C4-2B (cell line): Measurements from ENCODE around the gene SYNPO2.

ENCODE experiments used
- H3K27ac ChIP-seq: fragments of 450-650 bp; 2 replicates; pipeline ENCODE4 v1.5.1; 2017
- ZFX ChIP-seq: fragments of 450-650 bp; IDR thresholded peaks from 2 replicates; pipeline ENCODE4 v1.6.1; 2017
- TF ChIP-seq, protein P1 (sequence below): fragments of 450-650 bp; conservative IDR thresholded peaks from 2 replicates; pipeline ENCODE4 v1.5.1; 2017; ENCODE audit warnings: mild to moderate bottlenecking

The SYNPO2 gene

DNA sequence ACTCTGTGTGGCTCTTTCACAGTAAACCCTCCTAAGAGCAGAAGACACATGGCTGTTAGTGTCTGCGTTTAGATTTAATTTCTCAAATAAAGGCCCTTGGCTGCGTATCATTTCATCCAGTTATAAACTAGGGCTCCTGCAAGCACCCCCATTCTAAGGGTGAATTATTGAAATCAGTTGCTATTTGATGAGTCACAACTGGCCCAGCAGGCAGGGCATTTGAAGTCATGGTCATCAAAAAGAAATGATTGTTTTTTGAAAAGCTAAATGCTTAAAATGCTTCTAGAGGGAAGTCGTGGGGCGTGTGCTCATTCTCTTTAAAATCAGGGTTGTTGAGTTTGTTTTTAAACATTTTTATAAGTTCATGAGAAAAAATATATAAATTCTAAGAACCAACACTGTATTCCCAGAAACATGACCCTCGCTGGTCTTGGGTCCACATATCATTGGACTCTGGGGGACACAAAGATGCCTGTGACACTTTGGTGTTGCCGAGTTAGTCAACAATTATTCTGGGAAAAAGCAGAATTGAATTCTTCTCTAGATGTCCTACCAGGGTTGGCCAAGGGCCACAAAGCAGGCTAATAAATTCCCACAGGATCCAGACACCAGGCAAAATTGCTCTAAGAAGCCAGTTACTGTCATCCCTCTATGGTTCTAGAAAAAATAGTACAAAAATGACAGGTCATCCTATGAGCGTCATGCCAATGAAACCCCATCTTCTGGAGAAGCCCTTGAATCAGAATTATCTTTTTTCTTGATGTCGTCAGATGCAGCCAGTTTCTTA is 147.5 kb downstream of the SYNPO2 start:
- no peak overlapping the region for H3K27ac ChIP-seq
- TF ChIP-seq, protein P1, sequence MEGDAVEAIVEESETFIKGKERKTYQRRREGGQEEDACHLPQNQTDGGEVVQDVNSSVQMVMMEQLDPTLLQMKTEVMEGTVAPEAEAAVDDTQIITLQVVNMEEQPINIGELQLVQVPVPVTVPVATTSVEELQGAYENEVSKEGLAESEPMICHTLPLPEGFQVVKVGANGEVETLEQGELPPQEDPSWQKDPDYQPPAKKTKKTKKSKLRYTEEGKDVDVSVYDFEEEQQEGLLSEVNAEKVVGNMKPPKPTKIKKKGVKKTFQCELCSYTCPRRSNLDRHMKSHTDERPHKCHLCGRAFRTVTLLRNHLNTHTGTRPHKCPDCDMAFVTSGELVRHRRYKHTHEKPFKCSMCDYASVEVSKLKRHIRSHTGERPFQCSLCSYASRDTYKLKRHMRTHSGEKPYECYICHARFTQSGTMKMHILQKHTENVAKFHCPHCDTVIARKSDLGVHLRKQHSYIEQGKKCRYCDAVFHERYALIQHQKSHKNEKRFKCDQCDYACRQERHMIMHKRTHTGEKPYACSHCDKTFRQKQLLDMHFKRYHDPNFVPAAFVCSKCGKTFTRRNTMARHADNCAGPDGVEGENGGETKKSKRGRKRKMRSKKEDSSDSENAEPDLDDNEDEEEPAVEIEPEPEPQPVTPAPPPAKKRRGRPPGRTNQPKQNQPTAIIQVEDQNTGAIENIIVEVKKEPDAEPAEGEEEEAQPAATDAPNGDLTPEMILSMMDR: no peak
- TF ChIP-seq ZFX: no peak

DNA sequence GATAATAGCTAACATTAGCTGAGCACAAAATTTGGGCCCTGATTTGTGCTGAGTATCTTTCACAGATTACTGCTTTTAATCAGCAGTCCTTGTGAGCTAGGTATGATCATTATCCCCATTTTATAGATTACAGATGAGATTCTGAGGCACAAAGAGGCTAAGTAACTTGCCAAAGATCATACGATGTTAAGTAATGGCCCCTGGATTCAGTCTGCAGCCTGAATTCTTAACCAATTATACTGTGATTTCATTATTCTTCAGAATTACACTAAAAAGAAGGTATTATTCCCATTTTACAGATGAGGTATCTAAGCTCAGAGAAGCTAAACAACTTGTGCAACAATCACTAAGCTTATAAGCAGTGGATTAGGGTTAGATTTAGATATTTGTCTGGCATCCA is 149.1 kb downstream of the SYNPO2 start:
- no peak overlapping the region for H3K27ac ChIP-seq
- TF ChIP-seq, protein P1: no peak
- no peak for TF ChIP-seq ZFX

DNA sequence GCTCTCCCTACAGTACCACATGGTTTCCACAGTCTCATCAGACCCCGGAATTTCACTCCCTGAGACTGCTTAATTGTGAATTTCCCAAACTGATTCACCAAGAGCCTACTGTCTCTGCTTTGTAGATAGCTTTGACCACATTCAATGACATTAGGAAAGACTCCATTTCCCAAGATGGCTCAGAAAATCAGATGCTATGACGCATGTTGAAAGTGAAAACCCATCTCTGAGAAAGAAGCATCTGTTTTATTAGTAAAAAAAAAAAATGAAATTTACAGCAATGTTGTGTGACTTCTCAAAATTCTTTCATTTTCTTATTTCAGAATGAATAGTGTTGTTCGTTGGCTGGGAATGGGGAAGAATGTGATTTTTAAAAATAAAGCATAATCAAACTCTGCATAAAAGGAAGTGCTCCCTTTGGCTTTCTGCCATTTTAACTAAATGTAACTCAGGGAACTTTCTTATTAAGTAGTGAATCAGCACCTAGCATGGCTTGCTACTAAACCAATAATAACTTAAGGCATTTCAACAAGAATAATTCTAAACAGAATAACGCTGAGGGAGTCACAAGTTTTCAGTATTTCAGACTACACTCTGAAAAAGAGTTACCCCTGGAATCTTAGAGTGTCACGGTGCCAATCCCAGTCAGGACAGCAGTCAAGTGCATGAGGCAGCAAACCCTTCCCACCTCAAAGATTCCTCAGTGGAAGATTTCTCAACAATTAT is 149.6 kb downstream of the SYNPO2 start:
- TF ChIP-seq ZFX: no peak
- TF ChIP-seq, protein P1: no peak
- no peak overlapping the region for H3K27ac ChIP-seq

DNA sequence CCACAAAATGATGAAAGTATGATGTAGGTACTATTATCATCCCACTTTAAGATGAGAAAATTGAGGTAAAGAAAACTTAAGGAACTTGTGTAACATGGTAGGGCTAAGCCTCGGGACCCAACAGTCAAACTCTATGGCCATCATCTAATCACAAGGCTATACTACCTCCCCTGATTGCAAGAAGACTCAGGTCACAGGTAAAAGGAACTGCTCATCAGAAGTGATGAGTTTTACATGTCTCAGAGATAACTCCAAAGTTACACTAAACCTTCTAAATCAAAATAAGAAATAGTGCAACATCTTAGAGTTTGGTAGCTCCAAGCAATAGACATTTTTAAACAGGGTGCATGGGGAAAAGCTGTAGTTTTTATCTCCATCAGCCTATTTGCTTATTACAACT is 150.5 kb downstream of the SYNPO2 start:
- TF ChIP-seq, protein P1: no peak
- no peak for TF ChIP-seq ZFX
- no peak overlapping the region for H3K27ac ChIP-seq

DNA sequence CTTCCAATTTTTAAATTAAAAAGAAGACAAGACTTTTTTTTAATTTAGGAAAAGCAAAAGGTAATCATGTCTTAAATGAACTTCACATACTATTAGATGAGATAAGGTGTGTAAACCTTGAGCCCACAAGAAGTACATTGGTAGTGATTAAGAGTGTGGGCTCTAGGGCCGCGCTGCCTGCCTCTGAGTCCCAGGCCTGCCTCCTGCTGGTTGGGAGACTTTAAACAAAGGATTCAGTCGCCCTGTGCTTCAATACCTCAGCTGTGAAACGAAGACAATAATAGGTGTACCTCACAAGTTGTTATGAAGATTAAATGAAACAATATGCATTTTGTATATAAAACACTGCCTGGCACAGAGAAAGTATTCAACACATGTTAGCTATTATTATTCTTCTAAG is 151.1 kb downstream of the SYNPO2 start:
- TF ChIP-seq ZFX: no peak
- TF ChIP-seq, protein P1: peak; percentile 31
- H3K27ac ChIP-seq: no peak overlapping the region

DNA sequence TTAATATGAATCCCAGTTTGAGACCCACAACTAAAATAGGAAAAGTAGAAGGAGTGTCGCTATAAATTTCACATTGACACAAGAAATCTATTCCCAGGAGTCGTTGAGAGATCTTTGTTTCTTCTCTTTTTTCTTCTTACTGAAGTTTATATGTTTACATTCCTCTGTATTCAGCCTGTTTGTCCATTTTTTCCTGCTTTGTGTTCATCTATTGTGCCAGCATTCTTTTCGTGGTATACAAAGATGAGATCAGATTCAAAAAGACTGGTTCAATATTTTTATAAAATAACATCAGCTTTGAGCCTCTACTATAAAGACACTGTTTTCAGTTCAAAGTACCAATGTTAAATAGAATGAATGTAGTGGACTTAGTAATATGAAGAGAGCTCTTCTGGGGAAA is 151.6 kb downstream of the SYNPO2 start:
- no peak overlapping the region for H3K27ac ChIP-seq
- TF ChIP-seq, protein P1: no peak
- TF ChIP-seq ZFX: no peak

DNA sequence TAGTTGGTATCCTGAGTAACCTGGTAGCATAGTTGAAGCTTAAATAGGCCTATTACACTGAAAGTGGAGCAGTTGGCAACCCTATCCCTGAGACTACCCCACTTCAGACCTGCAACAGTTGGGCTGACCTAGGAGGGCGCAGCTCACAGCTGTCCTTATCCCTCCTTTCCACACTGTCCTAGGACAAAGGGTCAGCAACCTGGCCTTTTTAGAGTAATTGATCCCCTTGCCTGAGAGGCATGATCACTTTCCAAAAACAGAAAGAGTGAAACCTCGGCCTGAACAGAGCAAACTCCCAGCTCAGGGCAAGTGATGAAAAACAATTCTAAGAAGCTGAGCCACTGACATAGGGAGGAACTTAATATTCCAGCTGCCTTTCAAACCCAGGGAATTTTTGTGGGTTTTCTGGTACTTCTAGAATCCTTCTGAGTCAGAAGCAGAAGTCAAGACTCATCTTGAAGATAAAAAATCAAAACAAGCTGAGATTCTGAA is 152.1 kb downstream of the SYNPO2 start:
- TF ChIP-seq, protein P1: no peak
- TF ChIP-seq ZFX: no peak
- H3K27ac ChIP-seq: no peak overlapping the region
